Measurements from ENCODE around the gene TBCK.

DNA sequence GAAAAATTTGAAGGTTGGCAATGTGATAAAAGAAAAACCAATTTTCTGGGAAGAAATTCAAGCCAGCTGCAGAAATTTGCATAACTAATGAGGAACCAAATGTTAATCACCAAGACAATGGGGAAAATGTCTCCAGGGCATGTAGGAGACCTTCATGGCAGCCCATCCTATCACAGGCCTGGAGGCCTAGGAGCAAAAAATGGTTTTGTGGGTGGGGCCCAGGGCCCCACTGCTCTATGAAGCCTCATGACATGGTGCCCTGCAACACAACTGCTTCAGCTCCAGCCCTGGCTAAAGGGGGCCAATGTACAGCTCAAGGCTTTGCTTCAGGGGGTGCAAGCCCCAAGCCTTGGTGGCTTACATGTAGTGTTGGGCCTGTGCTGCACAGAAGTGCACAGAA lies 184.0 kb downstream of the TBCK start:
- no peak for TF ChIP-seq ZIK1 (CRISPR knock-in tag; IDR thresholded peaks at IDR 0.05; ENCODE audit: borderline replicate concordance, low read depth)
- TF ChIP-seq ZNF660 (CRISPR knock-in tag; IDR thresholded peaks at IDR 0.05; ENCODE audit: borderline replicate concordance, low read depth): no peak
- TF ChIP-seq, protein P1, sequence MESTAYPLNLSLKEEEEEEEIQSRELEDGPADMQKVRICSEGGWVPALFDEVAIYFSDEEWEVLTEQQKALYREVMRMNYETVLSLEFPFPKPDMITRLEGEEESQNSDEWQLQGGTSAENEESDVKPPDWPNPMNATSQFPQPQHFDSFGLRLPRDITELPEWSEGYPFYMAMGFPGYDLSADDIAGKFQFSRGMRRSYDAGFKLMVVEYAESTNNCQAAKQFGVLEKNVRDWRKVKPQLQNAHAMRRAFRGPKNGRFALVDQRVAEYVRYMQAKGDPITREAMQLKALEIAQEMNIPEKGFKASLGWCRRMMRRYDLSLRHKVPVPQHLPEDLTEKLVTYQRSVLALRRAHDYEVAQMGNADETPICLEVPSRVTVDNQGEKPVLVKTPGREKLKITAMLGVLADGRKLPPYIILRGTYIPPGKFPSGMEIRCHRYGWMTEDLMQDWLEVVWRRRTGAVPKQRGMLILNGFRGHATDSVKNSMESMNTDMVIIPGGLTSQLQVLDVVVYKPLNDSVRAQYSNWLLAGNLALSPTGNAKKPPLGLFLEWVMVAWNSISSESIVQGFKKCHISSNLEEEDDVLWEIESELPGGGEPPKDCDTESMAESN (CRISPR knock-in tag; conservative IDR thresholded peaks at IDR 0.05): no peak
- TF ChIP-seq POLR2A (IDR thresholded peaks at IDR 0.05; ENCODE audit: insufficient read depth in 1 of 2, low read depth in 2 of 2, low read length in 2 of 2): no peak
- TF ChIP-seq, protein P2, sequence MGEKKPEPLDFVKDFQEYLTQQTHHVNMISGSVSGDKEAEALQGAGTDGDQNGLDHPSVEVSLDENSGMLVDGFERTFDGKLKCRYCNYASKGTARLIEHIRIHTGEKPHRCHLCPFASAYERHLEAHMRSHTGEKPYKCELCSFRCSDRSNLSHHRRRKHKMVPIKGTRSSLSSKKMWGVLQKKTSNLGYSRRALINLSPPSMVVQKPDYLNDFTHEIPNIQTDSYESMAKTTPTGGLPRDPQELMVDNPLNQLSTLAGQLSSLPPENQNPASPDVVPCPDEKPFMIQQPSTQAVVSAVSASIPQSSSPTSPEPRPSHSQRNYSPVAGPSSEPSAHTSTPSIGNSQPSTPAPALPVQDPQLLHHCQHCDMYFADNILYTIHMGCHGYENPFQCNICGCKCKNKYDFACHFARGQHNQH (CRISPR knock-in tag; IDR thresholded peaks at IDR 0.05): no peak
- TF ChIP-seq, protein P3, sequence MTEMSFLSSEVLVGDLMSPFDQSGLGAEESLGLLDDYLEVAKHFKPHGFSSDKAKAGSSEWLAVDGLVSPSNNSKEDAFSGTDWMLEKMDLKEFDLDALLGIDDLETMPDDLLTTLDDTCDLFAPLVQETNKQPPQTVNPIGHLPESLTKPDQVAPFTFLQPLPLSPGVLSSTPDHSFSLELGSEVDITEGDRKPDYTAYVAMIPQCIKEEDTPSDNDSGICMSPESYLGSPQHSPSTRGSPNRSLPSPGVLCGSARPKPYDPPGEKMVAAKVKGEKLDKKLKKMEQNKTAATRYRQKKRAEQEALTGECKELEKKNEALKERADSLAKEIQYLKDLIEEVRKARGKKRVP (CRISPR knock-in tag; IDR thresholded peaks at IDR 0.05): no peak
- TF ChIP-seq EZH2 (conservative IDR thresholded peaks at IDR 0.05; ENCODE audit: low read depth, low read length): no peak
- TF ChIP-seq ZNF792 (CRISPR knock-in tag; IDR thresholded peaks at IDR 0.05): no peak
- no peak for TF ChIP-seq HDAC6 (IDR thresholded peaks at IDR 0.05; ENCODE audit: low read depth, low read length)
- TF ChIP-seq, protein P4, sequence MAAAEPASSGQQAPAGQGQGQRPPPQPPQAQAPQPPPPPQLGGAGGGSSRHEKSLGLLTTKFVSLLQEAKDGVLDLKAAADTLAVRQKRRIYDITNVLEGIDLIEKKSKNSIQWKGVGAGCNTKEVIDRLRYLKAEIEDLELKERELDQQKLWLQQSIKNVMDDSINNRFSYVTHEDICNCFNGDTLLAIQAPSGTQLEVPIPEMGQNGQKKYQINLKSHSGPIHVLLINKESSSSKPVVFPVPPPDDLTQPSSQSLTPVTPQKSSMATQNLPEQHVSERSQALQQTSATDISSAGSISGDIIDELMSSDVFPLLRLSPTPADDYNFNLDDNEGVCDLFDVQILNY (CRISPR knock-in tag; conservative IDR thresholded peaks at IDR 0.05): no peak
- TF ChIP-seq NR3C1 (CRISPR knock-in tag; IDR thresholded peaks at IDR 0.05): no peak
- no peak for TF ChIP-seq JUN (CRISPR knock-in tag; IDR thresholded peaks at IDR 0.05)
- TF ChIP-seq CREB1 (IDR thresholded peaks at IDR 0.05): no peak
- no peak for TF ChIP-seq CREB1 (CRISPR knock-in tag; IDR thresholded peaks at IDR 0.05)
- TF ChIP-seq ATF7-NPFF (CRISPR knock-in tag; IDR thresholded peaks at IDR 0.05; ENCODE audit: low read depth): no peak
